ENCODE measurements around the gene SIK3. TPM values are rescaled to one million over a fixed set of nuclear protein-coding genes. Genes with fewer than 3 reads are reported as not detected.

The SIK3 gene
- total RNA-seq, 4 donors from 2014 or later = 45.0 to 70.2 (median 48.8) TPM

DNA sequence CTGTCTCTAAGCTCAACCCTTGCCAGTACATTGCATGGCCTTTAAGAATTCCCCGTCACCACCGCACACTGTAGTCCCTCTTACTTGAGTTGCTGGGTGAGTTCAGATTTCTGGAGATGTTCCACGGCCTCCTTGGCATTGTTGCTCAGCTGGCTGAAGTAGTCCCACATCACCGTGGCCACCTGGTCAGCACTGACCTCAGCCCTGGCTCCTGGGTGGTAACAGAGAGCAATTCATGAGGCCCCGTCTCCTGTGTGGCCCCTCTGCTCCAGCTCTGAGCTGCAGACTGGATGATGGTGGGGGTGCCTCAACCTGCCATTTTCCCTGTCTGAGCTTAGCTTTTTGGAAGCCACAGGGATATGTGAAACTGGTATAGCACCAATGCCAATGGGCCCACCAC, 275.7 kb downstream of the SIK3 start:
- TF ChIP-seq POLR2A (IDR thresholded peaks at IDR 0.05) (no peak), EP300 (IDR thresholded peaks at IDR 0.05) (no peak)
- no peak overlapping the region for H3K27ac ChIP-seq
- no peaks in the 10 kb centered on the region for H3K27me3 ChIP-seq
- no peak overlapping the region for H3K4me3 ChIP-seq
- DNase-seq (ENCODE audit: low spot score in 2 of 2) = no peak
- H3K4me1 ChIP-seq = no peaks in the 10 kb centered on the region
- no peaks in the 10 kb centered on the region for H3K9me3 ChIP-seq
- WGBS, 2 donors = 74 to 76% methylated on average over 5 of the region's 5 CpGs
- H3K36me3 ChIP-seq = no peaks in the 10 kb centered on the region

DNA sequence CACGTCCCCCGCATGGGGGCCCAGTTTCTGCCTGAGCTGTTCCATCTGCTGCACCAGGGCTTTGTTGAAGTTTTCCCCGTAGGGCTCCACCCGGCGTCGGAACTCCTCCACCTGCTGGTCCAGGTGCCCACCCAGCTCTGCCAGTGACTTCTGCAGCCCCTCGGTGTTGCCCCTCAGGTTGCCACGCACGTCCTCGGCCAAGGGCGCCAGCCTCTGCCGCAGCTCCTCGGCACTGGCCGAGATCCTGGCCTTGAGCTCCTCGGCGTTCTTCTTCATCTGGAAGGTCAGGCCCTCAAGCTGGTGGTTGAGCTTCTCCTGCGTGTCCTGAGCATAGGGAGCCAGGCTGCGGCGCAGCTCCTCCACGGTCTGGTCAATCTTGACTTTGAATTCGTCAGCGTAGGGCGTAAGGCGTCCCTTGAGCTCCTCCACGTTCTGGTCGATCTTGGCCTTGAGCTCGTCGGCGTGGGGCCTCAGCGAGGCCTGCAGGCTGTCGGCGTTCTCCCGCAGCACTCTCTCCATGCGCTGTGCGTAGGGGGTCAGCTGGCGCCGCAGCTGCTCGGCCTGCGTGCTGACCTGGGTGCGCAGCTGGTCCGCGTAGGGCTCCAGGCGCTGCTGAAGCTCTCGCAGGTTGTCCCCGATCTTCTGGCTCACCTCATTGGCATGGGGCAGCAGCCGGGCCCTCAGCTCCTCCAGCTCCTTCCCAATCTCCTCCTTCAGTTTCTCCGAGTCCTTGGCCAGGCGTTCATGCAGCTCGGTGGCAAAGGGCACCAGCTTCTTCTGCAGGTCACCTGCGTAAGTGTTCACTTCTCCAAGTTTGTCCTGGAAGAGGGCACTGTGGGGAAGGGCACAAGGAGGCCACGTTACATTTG, 276.9 kb downstream of the SIK3 start:
- DNase-seq (ENCODE audit: low spot score in 2 of 2) = no peak

DNA sequence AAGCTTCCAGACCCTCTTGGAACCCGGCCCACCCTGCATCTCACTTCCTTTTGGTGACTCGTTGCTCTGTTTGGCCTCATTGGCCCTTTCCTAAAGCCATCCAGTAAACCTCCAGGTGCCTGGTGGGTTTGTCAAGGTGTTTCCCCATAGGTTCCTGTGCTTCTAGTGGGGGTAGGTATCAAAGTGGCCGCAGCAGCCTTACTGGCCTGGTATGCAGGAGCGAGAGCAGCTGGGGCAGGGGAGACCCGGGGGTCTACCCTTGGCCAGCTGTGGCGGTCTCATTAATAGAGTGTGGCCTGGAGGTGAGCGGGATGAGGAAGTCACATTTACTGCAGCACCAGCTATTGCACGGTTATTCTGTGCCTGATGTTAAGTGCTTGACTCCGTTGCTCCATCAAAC, 279.2 kb downstream of the SIK3 start:
- no peak for DNase-seq (ENCODE audit: low spot score in 2 of 2)
- WGBS, 2 donors = 88% methylated on average over 9 of the region's 9 CpGs
- Histone ChIP-seq H3K9me3 (no peaks in the 10 kb centered on the region), H3K36me3 (no peaks in the 10 kb centered on the region), H3K4me3 (no peak overlapping the region), H3K27ac (no peak overlapping the region), H3K27me3 (no peaks in the 10 kb centered on the region), H3K4me1 (no peaks in the 10 kb centered on the region)
- no peak for TF ChIP-seq EP300 (IDR thresholded peaks at IDR 0.05)
- no peak for TF ChIP-seq POLR2A (IDR thresholded peaks at IDR 0.05)
- TF ChIP-seq CTCF (IDR thresholded peaks at IDR 0.05) = no peak

More for the DNA sequence above, 276.9 kb downstream of the SIK3 start:
- Histone ChIP-seq H3K4me3 (no peak overlapping the region), H3K4me1 (no peaks in the 10 kb centered on the region), H3K36me3 (no peaks in the 10 kb centered on the region), H3K27ac (no peak overlapping the region), H3K27me3 (no peaks in the 10 kb centered on the region), H3K9me3 (no peaks in the 10 kb centered on the region)
- TF ChIP-seq POLR2A (IDR thresholded peaks at IDR 0.05) = no peak
- TF ChIP-seq EP300 (IDR thresholded peaks at IDR 0.05) = no peak
- 92 to 94% methylated on average over 49 to 51 of the region's 51 CpGs for WGBS, 2 donors

DNA sequence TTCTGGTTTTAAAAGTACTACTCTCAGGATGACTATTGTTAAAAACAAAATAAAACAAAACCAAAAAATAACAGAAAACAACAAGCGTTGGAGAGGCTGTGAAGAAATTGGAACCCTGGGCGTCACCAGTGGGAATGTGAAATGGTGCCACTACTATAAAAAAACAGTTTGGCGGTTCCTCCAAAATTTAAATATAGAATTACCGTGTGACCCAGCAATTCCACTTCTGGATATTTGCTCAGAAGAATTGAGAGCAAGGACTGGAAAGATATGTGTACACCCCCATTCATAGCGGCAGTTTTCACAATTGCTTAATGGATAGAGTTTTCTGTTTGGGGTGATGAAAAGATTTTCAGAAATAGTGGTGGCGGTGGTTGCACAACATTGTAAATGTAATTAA, 283.7 kb downstream of the SIK3 start:
- H3K4me3 ChIP-seq = no peak overlapping the region
- no peak for DNase-seq (ENCODE audit: low spot score in 2 of 2)
- no peaks in the 10 kb centered on the region for H3K27me3 ChIP-seq
- no peak overlapping the region for H3K27ac ChIP-seq
- whole genome bisulfite sequencing, 2 donors = 76 to 82% methylated on average over 6 of the region's 6 CpGs
- no peaks in the 10 kb centered on the region for H3K9me3 ChIP-seq
- TF ChIP-seq POLR2A (IDR thresholded peaks at IDR 0.05) = no peak
- TF ChIP-seq CTCF (IDR thresholded peaks at IDR 0.05) = no peak
- TF ChIP-seq EP300 (IDR thresholded peaks at IDR 0.05) = no peak
- H3K4me1 ChIP-seq = no peaks in the 10 kb centered on the region
- H3K36me3 ChIP-seq = no peaks in the 10 kb centered on the region

- H3K27me3 ChIP-seq = no peaks in the 10 kb centered on the region
- no peaks in the 10 kb centered on the region for H3K9me3 ChIP-seq
- H3K4me3 ChIP-seq = no peak overlapping the region
- WGBS, 2 donors = 62 to 69% methylated on average over 5 of the region's 5 CpGs
- DNase-seq (ENCODE audit: low spot score in 2 of 2) = no peak
- TF ChIP-seq EP300 (IDR thresholded peaks at IDR 0.05) = no peak
- no peak for TF ChIP-seq CTCF (IDR thresholded peaks at IDR 0.05)
- TF ChIP-seq POLR2A (IDR thresholded peaks at IDR 0.05) = no peak
- H3K27ac ChIP-seq = no peak overlapping the region
- no peaks in the 10 kb centered on the region for H3K4me1 ChIP-seq
- H3K36me3 ChIP-seq = no peaks in the 10 kb centered on the region
These were observed 284.3 kb downstream of the SIK3 start for GRCh38 chr11:116813781-116814471.

- TF ChIP-seq CTCF (IDR thresholded peaks at IDR 0.05) (no peak), EP300 (IDR thresholded peaks at IDR 0.05) (no peak), POLR2A (IDR thresholded peaks at IDR 0.05) (no peak)
- no peak overlapping the region for H3K4me3 ChIP-seq
- no peaks in the 10 kb centered on the region for H3K4me1 ChIP-seq
- no peak overlapping the region for H3K27ac ChIP-seq
- WGBS, 2 donors = 89 to 100% methylated on average over 1 of the region's 1 CpG
- no peak for DNase-seq (ENCODE audit: low spot score in 2 of 2)
- H3K36me3 ChIP-seq = no peaks in the 10 kb centered on the region
- H3K9me3 ChIP-seq = no peaks in the 10 kb centered on the region
- no peaks in the 10 kb centered on the region for H3K27me3 ChIP-seq
These were observed 285.1 kb downstream of the SIK3 start for GRCh38 chr11:116813170-116813569.
